ENCODE measurements around the gene THPO.

Gene THPO

GRCh38 chr3:184384856-184385422 lies 6.9 kb upstream of the THPO start:
- no peak for DNase-seq (ENCODE audit: low spot score)

GRCh38 chr3:184384342-184384741 lies 6.3 kb upstream of the THPO start:
- no peak for DNase-seq (ENCODE audit: low spot score)

GRCh38 chr3:184383033-184383740 lies 5.2 kb upstream of the THPO start:
- no peak for DNase-seq (ENCODE audit: low spot score)

- no peak for DNase-seq (ENCODE audit: low spot score)
Observed at GRCh38 chr3:184382326-184383032, 4.5 kb upstream of the THPO start.

- DNase-seq (ENCODE audit: low spot score), result no peak
Observed at GRCh38 chr3:184381261-184382224, 3.5 kb upstream of the THPO start.

DNA sequence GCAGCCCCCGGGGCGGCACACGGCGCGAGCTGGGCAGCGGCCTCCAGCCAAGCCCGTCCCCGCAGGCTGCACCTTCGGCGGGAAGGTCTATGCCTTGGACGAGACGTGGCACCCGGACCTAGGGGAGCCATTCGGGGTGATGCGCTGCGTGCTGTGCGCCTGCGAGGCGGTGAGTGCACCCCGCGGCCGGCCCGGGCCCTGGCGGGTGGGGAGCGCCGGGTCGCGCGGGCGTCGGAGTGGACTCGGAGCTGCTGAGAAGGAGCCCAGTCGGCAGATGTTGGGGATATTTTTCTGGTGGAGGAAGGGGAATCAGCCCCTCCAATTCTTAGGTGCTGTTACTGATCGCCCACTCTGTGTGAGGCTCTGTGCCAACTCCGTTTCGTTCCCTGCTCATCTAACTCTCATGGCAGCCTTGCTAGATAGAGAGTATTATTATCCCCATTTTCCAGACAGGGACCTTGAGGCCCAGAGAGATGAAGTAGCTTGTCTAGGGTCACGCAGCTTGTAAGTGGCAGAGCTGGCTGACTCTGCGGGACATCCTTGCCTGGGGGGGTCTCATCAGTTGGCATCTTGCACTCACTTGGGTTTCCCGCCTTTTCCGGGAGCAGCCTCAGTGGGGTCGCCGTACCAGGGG lies 2.7 kb upstream of the THPO start:
- DNase-seq (ENCODE audit: low spot score), result no peak

- DNase-seq (ENCODE audit: low spot score), result peak; percentile 38
Observed at GRCh38 chr3:184380185-184380626, 2.2 kb upstream of the THPO start.

GRCh38 chr3:184379358-184380184 lies 1.6 kb upstream of the THPO start, which contains the start of gene CHRD:
TSS of gene CHRD (plus strand) at chr3:184380054. CDS start at chr3:184380319, 265 bp downstream.
- DNase-seq (ENCODE audit: low spot score), result no peak

DNA sequence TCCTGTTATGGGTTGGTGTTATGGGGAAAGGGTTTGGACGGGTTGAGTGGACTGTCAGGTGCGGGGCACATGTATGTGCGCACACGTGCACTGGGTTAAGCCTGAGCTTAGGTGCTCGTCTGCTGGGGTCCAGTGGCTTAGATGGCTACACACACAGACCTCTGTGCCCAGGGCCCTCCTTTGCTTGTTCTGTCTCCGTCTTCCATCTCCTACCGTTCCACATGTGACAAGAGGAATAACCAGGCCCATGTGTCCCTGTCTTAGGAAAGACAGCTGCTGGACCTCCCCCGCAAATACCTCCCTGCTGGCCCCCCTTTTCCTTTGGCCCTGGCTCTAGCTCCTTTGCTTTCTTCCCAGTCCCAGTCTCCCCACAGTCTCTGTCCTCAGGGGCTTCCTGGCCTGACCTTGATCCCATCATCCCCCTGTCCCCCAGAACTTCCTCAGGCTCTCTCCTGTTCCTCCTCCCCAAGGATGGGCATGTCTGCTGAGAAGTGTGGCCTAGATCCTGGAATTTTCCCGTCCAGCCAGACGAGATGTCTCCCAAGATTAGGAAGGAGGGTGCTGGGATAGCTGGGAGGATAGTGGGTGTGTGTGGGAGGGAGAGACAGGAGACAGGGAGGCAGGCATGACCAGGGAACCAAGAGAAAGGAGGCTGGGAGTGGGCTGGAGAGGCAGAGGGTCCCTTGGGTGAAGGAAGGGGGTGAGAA lies 797 bp upstream of the THPO start:
- DNase-seq (ENCODE audit: low spot score), result no peak

- DNase-seq (ENCODE audit: low spot score), result no peak
Observed at GRCh38 chr3:184377374-184377773, 633 bp downstream of the THPO start.

GRCh38 chr3:184375747-184376461 lies 2.1 kb downstream of the THPO start:
- DNase-seq (ENCODE audit: low spot score), result no peak

DNA sequence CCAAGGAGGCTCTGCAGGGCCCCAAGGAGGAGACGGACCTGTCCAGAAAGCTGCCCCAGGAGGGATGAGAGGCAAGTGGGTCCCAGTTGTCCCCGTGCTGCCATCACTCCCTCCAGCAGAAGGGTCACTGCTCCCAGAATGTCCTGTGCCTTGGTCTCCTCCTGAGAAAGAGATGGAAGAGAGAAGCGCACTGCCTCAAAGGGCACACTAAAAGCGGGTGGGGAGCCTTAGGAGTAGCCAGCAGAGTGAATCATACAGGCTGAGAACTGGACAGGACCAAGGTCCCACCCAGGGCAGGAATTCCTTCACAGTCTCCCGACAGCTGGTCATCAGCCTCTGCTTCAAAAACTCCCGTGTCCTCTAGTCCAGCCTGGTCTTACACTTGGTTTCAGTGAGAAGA lies 4.6 kb downstream of the THPO start:
- no peak for DNase-seq (ENCODE audit: low spot score)

DNA sequence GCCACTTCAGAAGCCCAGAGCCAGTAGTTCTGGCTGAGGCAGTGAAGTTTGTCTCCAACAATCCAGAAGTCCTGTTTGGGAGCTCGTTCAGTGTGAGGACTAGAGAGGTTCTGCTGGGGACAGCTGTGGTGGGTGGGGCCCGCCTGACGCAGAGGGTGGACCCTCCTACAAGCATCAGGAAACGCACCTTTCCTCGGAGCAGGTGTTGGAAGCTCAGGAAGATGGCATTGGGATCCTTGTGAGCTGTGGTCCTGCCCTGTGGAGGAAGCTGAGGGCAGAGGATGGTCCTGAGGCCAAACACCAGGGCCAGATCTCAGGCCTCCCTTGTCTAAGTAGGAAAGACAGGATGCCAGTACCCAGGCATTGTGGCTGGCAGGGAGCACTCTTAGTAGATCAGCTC lies 5.1 kb downstream of the THPO start:
- DNase-seq (ENCODE audit: low spot score), result no peak

GRCh38 chr3:184372296-184372821 lies 5.6 kb downstream of the THPO start:
- no peak for DNase-seq (ENCODE audit: low spot score)

DNA sequence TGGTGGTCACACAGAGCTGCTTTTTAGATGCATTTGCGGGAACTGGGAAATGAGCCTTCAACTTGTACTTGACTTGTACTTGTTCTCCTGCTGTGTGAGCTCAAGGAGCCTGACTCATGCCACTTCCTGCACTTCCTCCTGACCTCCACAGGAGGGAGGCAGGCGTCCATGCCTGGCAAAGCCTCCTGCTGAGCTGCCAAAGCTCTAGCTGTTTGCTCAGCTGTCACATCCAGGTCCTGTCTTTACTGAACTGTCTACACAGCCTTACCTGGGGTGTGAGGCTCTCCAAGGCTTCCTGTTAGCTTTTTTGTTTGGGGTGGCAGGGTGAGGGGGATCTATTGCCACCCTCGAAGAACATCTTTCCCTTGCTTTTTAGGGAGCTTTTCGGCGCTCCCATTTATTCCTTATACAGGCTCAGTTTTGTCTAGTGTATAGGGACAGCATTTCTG lies 6.4 kb downstream of the THPO start:
- peak; percentile 78 for DNase-seq (ENCODE audit: low spot score)

DNA sequence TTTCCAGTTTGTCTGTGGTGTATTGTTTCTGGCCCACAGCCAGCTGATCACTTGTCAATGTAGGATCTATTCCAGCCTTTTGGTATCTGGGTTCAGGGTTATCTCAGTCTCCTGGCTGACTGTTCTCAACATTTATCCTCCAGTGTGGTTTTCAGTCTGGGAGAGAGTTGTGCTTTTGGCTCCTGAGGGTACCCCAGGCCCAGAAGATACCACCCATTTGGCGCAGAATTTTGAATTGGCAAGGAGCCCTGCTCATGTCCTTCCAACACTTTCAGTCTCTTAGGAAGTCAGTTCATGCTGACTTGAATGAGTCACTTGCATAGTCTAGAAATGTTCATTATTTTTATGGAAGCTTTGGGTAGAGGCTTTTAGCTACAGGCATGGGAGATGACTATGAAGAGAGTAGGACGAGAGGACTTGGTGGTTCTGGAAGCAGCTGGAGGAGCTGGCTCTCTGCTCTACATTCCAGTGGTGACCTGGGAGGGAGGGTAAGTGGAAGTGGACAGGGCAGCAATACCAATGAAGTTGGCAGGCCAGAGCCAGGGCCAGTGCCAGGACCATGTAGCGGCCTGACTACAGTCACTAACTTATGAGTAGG lies 9.3 kb downstream of the THPO start:
- DNase-seq (ENCODE audit: low spot score), result peak; percentile 52

DNA sequence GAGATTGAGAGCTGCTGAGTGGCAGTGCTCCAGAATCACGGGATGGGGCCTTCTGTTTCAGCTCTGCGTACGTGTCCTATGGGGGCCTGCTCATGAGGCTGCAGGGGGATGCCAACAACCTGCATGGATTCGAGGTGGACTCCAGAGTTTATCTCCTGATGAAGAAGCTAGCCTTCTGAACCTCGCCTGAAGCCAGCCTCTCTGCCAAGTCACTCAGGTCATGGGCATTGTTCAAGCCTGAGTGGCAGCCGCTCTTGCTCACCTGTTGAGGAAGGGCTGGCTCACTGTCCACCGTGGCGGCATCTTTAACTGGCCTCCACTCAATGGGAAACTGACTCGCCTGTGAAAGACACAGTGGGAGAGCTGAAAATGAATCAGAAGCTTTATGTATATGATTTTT lies 9.9 kb downstream of the THPO start:
- DNase-seq (ENCODE audit: low spot score), result no peak

- no peak for DNase-seq (ENCODE audit: low spot score)
Observed at GRCh38 chr3:184366619-184367289, 11.3 kb downstream of the THPO start.
